HG03571 (cell line): ENCODE results near the gene HPSE2.
"Not testable (repeated sequence)": the region's sequence is repeated elsewhere in the genome, so short reads cannot be mapped to it uniquely, and the experiment has no call there.

ENCODE experiments used
- ATAC-seq: cut with Tn5 transposase; IDR thresholded peaks from one replicate; pipeline ENCODE4 v1.9.1; 2021; ENCODE audit not compliant: unreplicated experiment

The HPSE2 gene

GRCh38 chr10:99008054-99008453 is 227.6 kb downstream of the HPSE2 start:
- ATAC-seq: no peak

GRCh38 chr10:99007457-99007856 is 228.2 kb downstream of the HPSE2 start:
- ATAC-seq: no peak

GRCh38 chr10:99005254-99005653 is 230.4 kb downstream of the HPSE2 start:
- ATAC-seq: no peak

- ATAC-seq: no peak
Measured at GRCh38 chr10:99004738-99005137, 230.9 kb downstream of the HPSE2 start.

- no peak for ATAC-seq
Measured at GRCh38 chr10:99002392-99002791, 233.3 kb downstream of the HPSE2 start.

- ATAC-seq: no peak
Measured at GRCh38 chr10:98997596-98997995, 238.1 kb downstream of the HPSE2 start.

- ATAC-seq: no peak
Measured at GRCh38 chr10:98994030-98994429, 241.6 kb downstream of the HPSE2 start.

GRCh38 chr10:98983751-98984150 is 251.9 kb downstream of the HPSE2 start:
- not testable (repeated sequence) for ATAC-seq

- no peak for ATAC-seq
Measured at GRCh38 chr10:98980353-98980752, 255.3 kb downstream of the HPSE2 start.

GRCh38 chr10:98971464-98971863 is 264.2 kb downstream of the HPSE2 start:
- ATAC-seq: no peak

GRCh38 chr10:98967601-98968000 is 268.1 kb downstream of the HPSE2 start:
- ATAC-seq: no peak

- no peak for ATAC-seq
Measured at GRCh38 chr10:98963608-98964007, 272.0 kb downstream of the HPSE2 start.

GRCh38 chr10:98959379-98959778 is 276.3 kb downstream of the HPSE2 start:
- ATAC-seq: no peak

GRCh38 chr10:98957801-98958200 is 277.9 kb downstream of the HPSE2 start:
- ATAC-seq: no peak

GRCh38 chr10:98956576-98957260 is 278.9 kb downstream of the HPSE2 start:
- ATAC-seq: no peak

GRCh38 chr10:98953251-98953650 is 282.4 kb downstream of the HPSE2 start:
- no peak for ATAC-seq

GRCh38 chr10:98951269-98952000 is 284.2 kb downstream of the HPSE2 start:
- ATAC-seq: no peak

GRCh38 chr10:98950106-98950505 is 285.5 kb downstream of the HPSE2 start:
- ATAC-seq: no peak

GRCh38 chr10:98949306-98949705 is 286.3 kb downstream of the HPSE2 start:
- ATAC-seq: no peak

GRCh38 chr10:98943681-98944080 is 292.0 kb downstream of the HPSE2 start:
- ATAC-seq: no peak

- no peak for ATAC-seq
Measured at GRCh38 chr10:98929709-98930108, 305.9 kb downstream of the HPSE2 start.

GRCh38 chr10:98925651-98926050 is 310.0 kb downstream of the HPSE2 start:
- ATAC-seq: no peak

- ATAC-seq: no peak
Measured at GRCh38 chr10:98924526-98924925, 311.1 kb downstream of the HPSE2 start.
